ENCODE results near the gene KCNK7.

GRCh38 chr11:65623852-65624616, 28.4 kb upstream of the KCNK7 start:
- TF ChIP-seq GATA3 (IDR thresholded peaks at IDR 0.05; ENCODE audit: low read depth, low read length) (no peak), GATA2 (IDR thresholded peaks at IDR 0.05; ENCODE audit: low read depth, low read length) (no peak)
